ENCODE results near the gene EPAS1. TPM values are rescaled to one million over a fixed set of nuclear protein-coding genes. Genes with fewer than 3 reads are reported as not detected.

The EPAS1 gene
- total RNA-seq, 1 donor from 2014 or later: 1,419 TPM

- no peak for TF ChIP-seq CTCF (IDR thresholded peaks at IDR 0.05)
- Histone ChIP-seq H3K27ac (peak overlapping the region; percentile 62), H3K36me3 (no peaks in the 10 kb centered on the region), H3K27me3 (ENCODE audit: low read depth) (no peaks in the 10 kb centered on the region), H3K4me1 (peaks cover 33% of the 10 kb centered on the region), H3K9me3 (no peaks in the 10 kb centered on the region), H3K4me3 (no peak overlapping the region)
- intact Hi-C loops (cut with DNase I): no loop called here
- no peak for DNase-seq
- ATAC-seq: peak in 1 of 2 donors; percentile 2
Measured at GRCh38 chr2:46273225-46273863, 23.9 kb upstream of the EPAS1 start.

- H3K36me3 ChIP-seq: no peaks in the 10 kb centered on the region
- no peak overlapping the region for H3K4me3 ChIP-seq
- DNase-seq (no peak), ATAC-seq (no peak)
- H3K27ac ChIP-seq: peak overlapping the region; percentile 62
- TF ChIP-seq CTCF (IDR thresholded peaks at IDR 0.05): no peak
- intact Hi-C loops (cut with DNase I): no loop called here
- H3K4me1 ChIP-seq: peaks cover 31% of the 10 kb centered on the region
- no peaks in the 10 kb centered on the region for H3K27me3 ChIP-seq (ENCODE audit: low read depth)
- H3K9me3 ChIP-seq: no peaks in the 10 kb centered on the region
Measured at GRCh38 chr2:46273919-46274318, 23.3 kb upstream of the EPAS1 start.

- no peak overlapping the region for H3K27ac ChIP-seq
- TF ChIP-seq CTCF (IDR thresholded peaks at IDR 0.05): no peak
- ATAC-seq: no peak
- intact Hi-C loops (cut with DNase I): no loop called here
- H3K4me3 ChIP-seq: no peak overlapping the region
- H3K36me3 ChIP-seq: no peaks in the 10 kb centered on the region
- no peaks in the 10 kb centered on the region for H3K27me3 ChIP-seq (ENCODE audit: low read depth)
- H3K4me1 ChIP-seq: peaks cover 31% of the 10 kb centered on the region
- no peaks in the 10 kb centered on the region for H3K9me3 ChIP-seq
- no peak for DNase-seq
Measured at GRCh38 chr2:46274586-46274985, 22.6 kb upstream of the EPAS1 start.

- intact Hi-C loops (cut with DNase I): no loop called here
- Histone ChIP-seq H3K27me3 (ENCODE audit: low read depth) (no peaks in the 10 kb centered on the region), H3K4me1 (peaks cover 31% of the 10 kb centered on the region), H3K36me3 (no peaks in the 10 kb centered on the region), H3K27ac (peak overlapping the region; percentile 61), H3K9me3 (no peaks in the 10 kb centered on the region), H3K4me3 (peak overlapping the region; percentile 12)
- ATAC-seq (peak; percentile 75 to 89), DNase-seq (peak; percentile 77)
- no peak for TF ChIP-seq CTCF (IDR thresholded peaks at IDR 0.05)
Measured at GRCh38 chr2:46275995-46276394, 21.2 kb upstream of the EPAS1 start.

- H3K4me3 ChIP-seq: no peak overlapping the region
Measured at GRCh38 chr2:46276642-46277041, 20.6 kb upstream of the EPAS1 start.

More at GRCh38 chr2:46276642-46277041, 20.6 kb upstream of the EPAS1 start:
- H3K4me1 ChIP-seq: peaks cover 31% of the 10 kb centered on the region
- ATAC-seq (peak; percentile 45 to 71), DNase-seq (no peak)
- H3K27me3 ChIP-seq (ENCODE audit: low read depth): no peaks in the 10 kb centered on the region
- TF ChIP-seq CTCF (IDR thresholded peaks at IDR 0.05): peak; percentile 37
- no peaks in the 10 kb centered on the region for H3K36me3 ChIP-seq
- peak overlapping the region; percentile 61 for H3K27ac ChIP-seq
- intact Hi-C loops (cut with DNase I): no loop called here
- no peaks in the 10 kb centered on the region for H3K9me3 ChIP-seq

Measured in lower lobe of right lung (tissue), 2 donors.